Astrocyte (in vitro differentiated cells and primary cell): ENCODE data around the gene GNAQ. TPM values are rescaled to one million over a fixed set of nuclear protein-coding genes. Genes with fewer than 3 reads are reported as not detected.

Experiments
- DNase-seq: peaks from one replicate; pipeline ENCODE4 v3.0.0-alpha.2; 2010; ENCODE audit warnings: low read depth
- FAIRE-seq: peaks from 2 replicates; lab custom pipeline; 2011; peaks lifted over from hg19 to GRCh38; lab: Jason Lieb, UNC
- H2AFZ ChIP-seq: 2 replicates; pipeline ENCODE4 v1.6.0; 2012; ENCODE audit warnings: low read depth, low read length, inconsistent platforms
- H3K27ac ChIP-seq: 2 replicates; pipeline ENCODE4 v1.5.1; 2011; ENCODE audit warnings: low read depth, low read length, inconsistent platforms
- H3K27me3 ChIP-seq: 2 replicates; pipeline ENCODE4 v1.6.0; 2011; ENCODE audit warnings: low read length, inconsistent platforms; ENCODE audit not compliant: insufficient read depth
- H3K36me3 ChIP-seq: 2 replicates; pipeline ENCODE4 v1.5.1; 2011; ENCODE audit warnings: low read length, inconsistent platforms; ENCODE audit not compliant: insufficient read depth
- H3K4me1 ChIP-seq: 2 replicates; pipeline ENCODE4 v1.5.1; 2011; ENCODE audit warnings: low read length, inconsistent platforms; ENCODE audit not compliant: insufficient read depth
- H3K4me2 ChIP-seq: 2 replicates; pipeline ENCODE4 v1.6.0; 2012; ENCODE audit warnings: low read length, inconsistent platforms
- H3K4me3 ChIP-seq: 2 replicates; pipeline ENCODE4 v1.5.1; 2011; ENCODE audit warnings: low read depth, mild to moderate bottlenecking, low read length, inconsistent platforms; ENCODE audit not compliant: insufficient read depth
- H3K79me2 ChIP-seq: 2 replicates; pipeline ENCODE4 v1.6.0; 2012; ENCODE audit warnings: mild to moderate bottlenecking, low read length, inconsistent platforms; ENCODE audit not compliant: insufficient read depth
- H3K9ac ChIP-seq: 2 replicates; pipeline ENCODE4 v1.6.0; 2012; ENCODE audit warnings: mild to moderate bottlenecking, low read length, inconsistent platforms
- H3K9me3 ChIP-seq: 2 replicates; pipeline ENCODE4 v1.5.1; 2012; ENCODE audit warnings: low read depth, mild to moderate bottlenecking, low read length, inconsistent platforms; ENCODE audit not compliant: insufficient read depth
- H4K20me1 ChIP-seq: 2 replicates; pipeline ENCODE4 v1.6.0; 2012; ENCODE audit warnings: low read length, inconsistent platforms; ENCODE audit not compliant: insufficient read depth
- H3K27ac Mint-ChIP-seq: one replicate; pipeline ENCODE4 v1.8.0; 2021; ENCODE audit warnings: mild to moderate bottlenecking, mixed read lengths; ENCODE audit not compliant: unreplicated experiment
- H3K27me3 Mint-ChIP-seq: one replicate; pipeline ENCODE4 v1.8.0; 2021; ENCODE audit warnings: low read depth, mixed read lengths; ENCODE audit not compliant: unreplicated experiment
- H3K36me3 Mint-ChIP-seq: one replicate; pipeline ENCODE4 v1.8.0; 2021; ENCODE audit warnings: low read depth, mixed read lengths; ENCODE audit not compliant: unreplicated experiment
- H3K4me1 Mint-ChIP-seq: one replicate; pipeline ENCODE4 v1.8.0; 2021; ENCODE audit warnings: low read depth, mixed read lengths; ENCODE audit not compliant: unreplicated experiment
- H3K4me3 Mint-ChIP-seq: one replicate; pipeline ENCODE4 v1.8.0; 2021; ENCODE audit warnings: mild to moderate bottlenecking, moderate library complexity, mixed read lengths; ENCODE audit not compliant: unreplicated experiment
- H3K9me3 Mint-ChIP-seq: one replicate; pipeline ENCODE4 v1.8.0; 2021; ENCODE audit warnings: mild to moderate bottlenecking, mixed read lengths; ENCODE audit not compliant: unreplicated experiment
- EZH2 ChIP-seq: IDR thresholded peaks from 2 replicates; pipeline ENCODE4 v1.6.1; 2012; ENCODE audit warnings: mild to moderate bottlenecking, low read length, inconsistent platforms; ENCODE audit not compliant: insufficient read depth
- total RNA-seq: library from RNA; stranded (reverse); gene quantifications from 2 replicates; pipeline ENCODE4 v1.2.1, GENCODE V29; 2021
- TF ChIP-seq, protein P1 (sequence below): IDR thresholded peaks from 2 replicates; pipeline ENCODE4 v1.5.1; 2011; ENCODE audit warnings: low read depth, mild to moderate bottlenecking, inconsistent platforms, low read length, moderate library complexity; ENCODE audit not compliant: insufficient read depth

Gene GNAQ
- total RNA-seq, 1 donor from 2014 or later, result 74.9 TPM

DNA sequence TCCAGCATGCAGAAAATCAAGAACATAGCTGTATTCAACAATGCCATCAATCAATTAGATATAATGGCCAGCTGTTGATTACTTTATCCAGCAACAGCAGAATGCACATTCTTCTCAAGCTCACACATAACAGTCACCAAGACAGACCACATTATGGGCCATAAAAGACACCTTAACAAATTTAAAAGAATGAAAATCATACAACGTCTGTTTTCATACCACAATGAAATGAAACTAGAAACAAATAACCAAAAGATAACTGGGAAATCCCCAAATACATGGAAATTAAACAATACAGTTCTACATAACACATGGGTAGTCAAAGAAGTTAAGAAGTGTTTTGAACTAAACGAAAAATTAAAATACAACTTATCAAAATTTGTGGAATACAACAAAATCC, 252.6 kb downstream of the GNAQ start:
- no peaks in the 10 kb centered on the region for H3K27me3 ChIP-seq
- no peak for DNase-seq
- no peak for TF ChIP-seq EZH2
- TF ChIP-seq, protein P1, sequence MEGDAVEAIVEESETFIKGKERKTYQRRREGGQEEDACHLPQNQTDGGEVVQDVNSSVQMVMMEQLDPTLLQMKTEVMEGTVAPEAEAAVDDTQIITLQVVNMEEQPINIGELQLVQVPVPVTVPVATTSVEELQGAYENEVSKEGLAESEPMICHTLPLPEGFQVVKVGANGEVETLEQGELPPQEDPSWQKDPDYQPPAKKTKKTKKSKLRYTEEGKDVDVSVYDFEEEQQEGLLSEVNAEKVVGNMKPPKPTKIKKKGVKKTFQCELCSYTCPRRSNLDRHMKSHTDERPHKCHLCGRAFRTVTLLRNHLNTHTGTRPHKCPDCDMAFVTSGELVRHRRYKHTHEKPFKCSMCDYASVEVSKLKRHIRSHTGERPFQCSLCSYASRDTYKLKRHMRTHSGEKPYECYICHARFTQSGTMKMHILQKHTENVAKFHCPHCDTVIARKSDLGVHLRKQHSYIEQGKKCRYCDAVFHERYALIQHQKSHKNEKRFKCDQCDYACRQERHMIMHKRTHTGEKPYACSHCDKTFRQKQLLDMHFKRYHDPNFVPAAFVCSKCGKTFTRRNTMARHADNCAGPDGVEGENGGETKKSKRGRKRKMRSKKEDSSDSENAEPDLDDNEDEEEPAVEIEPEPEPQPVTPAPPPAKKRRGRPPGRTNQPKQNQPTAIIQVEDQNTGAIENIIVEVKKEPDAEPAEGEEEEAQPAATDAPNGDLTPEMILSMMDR, result no peak
- Mint-ChIP-seq H3K4me1 (no peaks in the 10 kb centered on the region), H3K4me3 (no peak overlapping the region), H3K27me3 (no peaks in the 10 kb centered on the region), H3K9me3 (peaks cover 3% of the 10 kb centered on the region), H3K27ac (no peak overlapping the region), H3K36me3 (peaks cover 9% of the 10 kb centered on the region)
- no peaks in the 10 kb centered on the region for H3K79me2 ChIP-seq
- H3K27ac ChIP-seq, result no peak overlapping the region
- H3K4me3 ChIP-seq, result no peak overlapping the region
- H3K36me3 ChIP-seq, result no peaks in the 10 kb centered on the region
- no peak overlapping the region for H2AFZ ChIP-seq
- no peaks in the 10 kb centered on the region for H3K4me1 ChIP-seq
- H3K9me3 ChIP-seq, result no peaks in the 10 kb centered on the region
- no peak overlapping the region for H3K9ac ChIP-seq
- no peaks in the 10 kb centered on the region for H4K20me1 ChIP-seq
- no peak overlapping the region for H3K4me2 ChIP-seq
- FAIRE-seq, result no peak

DNA sequence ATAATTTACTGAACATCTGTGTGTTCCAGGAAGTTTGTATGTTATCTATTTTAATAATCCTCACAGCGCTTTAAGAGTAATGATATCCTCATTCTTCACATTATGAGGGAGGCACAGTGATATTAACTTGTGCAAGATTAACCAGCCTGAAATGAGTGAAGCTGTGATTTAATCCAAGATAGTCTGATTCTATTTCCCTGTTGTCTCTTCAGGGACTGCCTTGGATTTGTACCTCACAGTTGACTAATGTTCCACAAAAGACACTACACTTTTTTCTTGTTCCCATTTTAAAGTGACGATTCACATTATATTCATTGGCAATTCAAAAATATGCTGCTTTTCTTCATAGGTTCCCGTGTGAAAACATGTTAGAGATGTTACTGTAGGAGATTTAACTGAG, 258.2 kb downstream of the GNAQ start:
- no peak overlapping the region for H3K27ac ChIP-seq
- DNase-seq (no peak), FAIRE-seq (no peak)
- no peak overlapping the region for H2AFZ ChIP-seq
- no peak overlapping the region for H3K4me2 ChIP-seq
- H3K36me3 ChIP-seq, result no peaks in the 10 kb centered on the region
- no peaks in the 10 kb centered on the region for H3K4me1 ChIP-seq
- no peaks in the 10 kb centered on the region for H3K27me3 Mint-ChIP-seq
- H3K27ac Mint-ChIP-seq, result no peak overlapping the region
- no peak overlapping the region for H3K9ac ChIP-seq
- no peak for TF ChIP-seq EZH2
- TF ChIP-seq, protein P1, result no peak
- no peaks in the 10 kb centered on the region for H4K20me1 ChIP-seq
- peaks cover 4% of the 10 kb centered on the region for H3K4me1 Mint-ChIP-seq
- no peaks in the 10 kb centered on the region for H3K9me3 ChIP-seq
- H3K36me3 Mint-ChIP-seq, result peaks cover 12% of the 10 kb centered on the region
- H3K27me3 ChIP-seq, result no peaks in the 10 kb centered on the region
- no peaks in the 10 kb centered on the region for H3K9me3 Mint-ChIP-seq
- no peak overlapping the region for H3K4me3 ChIP-seq
- H3K79me2 ChIP-seq, result peaks cover 3% of the 10 kb centered on the region
- no peak overlapping the region for H3K4me3 Mint-ChIP-seq

DNA sequence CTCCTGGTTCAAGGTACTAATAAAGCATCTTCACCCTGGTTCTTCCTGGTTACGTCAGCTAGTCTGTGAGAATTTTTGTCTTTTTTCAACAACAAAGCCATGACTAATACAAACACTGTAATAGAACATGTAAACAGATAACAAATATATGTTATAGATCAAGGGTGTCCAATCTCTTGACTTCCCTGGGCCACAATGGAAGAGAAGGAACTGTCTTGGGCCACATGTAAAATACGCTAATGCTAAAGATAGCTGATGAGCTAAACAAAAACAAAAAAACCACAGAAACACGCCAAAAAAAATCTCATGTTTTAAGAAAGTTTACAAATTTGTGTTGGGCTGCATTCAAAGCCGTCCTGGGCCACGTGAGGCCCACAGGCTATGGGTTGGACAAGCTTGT, 259.0 kb downstream of the GNAQ start:
- Histone ChIP-seq H4K20me1 (no peaks in the 10 kb centered on the region), H3K79me2 (peaks cover 3% of the 10 kb centered on the region), H3K4me3 (no peak overlapping the region), H3K4me2 (no peak overlapping the region), H2AFZ (no peak overlapping the region), H3K4me1 (no peaks in the 10 kb centered on the region), H3K9me3 (no peaks in the 10 kb centered on the region), H3K27me3 (no peaks in the 10 kb centered on the region), H3K9ac (no peak overlapping the region), H3K27ac (no peak overlapping the region), H3K36me3 (no peaks in the 10 kb centered on the region)
- no peak overlapping the region for H3K4me3 Mint-ChIP-seq
- H3K4me1 Mint-ChIP-seq, result peaks cover 4% of the 10 kb centered on the region
- no peak for FAIRE-seq
- no peaks in the 10 kb centered on the region for H3K9me3 Mint-ChIP-seq
- H3K36me3 Mint-ChIP-seq, result peaks cover 9% of the 10 kb centered on the region
- no peak for TF ChIP-seq EZH2
- TF ChIP-seq, protein P1, result no peak
- H3K27me3 Mint-ChIP-seq, result no peaks in the 10 kb centered on the region
- no peak overlapping the region for H3K27ac Mint-ChIP-seq
- DNase-seq, result no peak
